Fibroblast of skin of right biceps (primary cell): Measurements from ENCODE around the gene FA2H.
"Not testable (repeated sequence)": the region's sequence is repeated elsewhere in the genome, so short reads cannot be mapped to it uniquely, and the experiment has no call there.

ENCODE experiments used
- DNase-seq: peaks from one replicate; pipeline ENCODE4 v3.0.0-alpha.2; 2013

Gene FA2H

GRCh38 chr16:74668877-74669276, 105.7 kb downstream of the FA2H start:
- DNase-seq = not testable (repeated sequence)

- DNase-seq = peak; percentile 40
Observed at GRCh38 chr16:74667255-74667700, 107.3 kb downstream of the FA2H start.

DNA sequence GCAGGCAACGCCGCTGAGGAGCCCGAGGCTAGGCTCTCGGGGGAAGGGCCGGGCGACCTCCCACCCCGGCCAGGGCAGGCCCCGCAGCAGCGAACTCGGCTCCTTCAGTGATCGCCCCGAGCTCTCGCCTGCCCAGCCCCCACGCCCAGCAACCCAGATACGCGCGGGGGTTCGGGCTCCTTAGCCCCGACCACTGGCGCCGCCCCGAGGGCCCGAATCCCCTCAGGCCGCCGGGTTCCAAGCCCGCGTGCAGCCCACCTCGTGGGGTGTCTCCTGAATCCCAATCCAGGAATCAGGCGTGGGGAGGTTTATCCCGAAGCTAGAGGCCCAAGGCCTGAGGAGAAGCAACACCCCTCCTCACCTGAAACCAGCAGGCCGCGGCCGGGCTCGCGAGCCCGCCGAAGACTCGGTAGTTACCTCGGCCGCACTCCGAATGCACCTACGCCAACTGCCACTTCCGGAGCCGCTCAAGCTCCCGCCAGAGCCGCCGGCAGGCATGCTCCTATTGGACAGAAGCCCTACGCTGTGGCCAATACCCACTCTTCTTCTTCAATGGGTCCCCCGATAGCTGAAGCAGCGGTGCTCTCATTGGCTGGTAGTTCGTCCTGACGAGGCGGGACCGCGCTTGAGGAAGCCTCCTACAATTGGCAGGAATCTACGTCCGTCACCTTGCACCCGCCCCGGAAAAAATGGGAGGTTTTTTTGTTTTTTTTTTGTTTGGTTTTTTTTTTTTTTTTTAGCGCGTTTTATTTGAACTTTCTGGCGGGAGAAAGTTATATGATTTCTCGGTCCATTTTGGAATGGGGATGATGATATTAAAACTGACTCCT, 108.0 kb downstream of the FA2H start, which contains the start of gene RFWD3:
TSS of gene RFWD3 (minus strand) at position 453 of the 830 bp plus-strand sequence. CDS start 5,428 bp downstream, outside the sequence.
- peak; percentile 99 for DNase-seq

- DNase-seq = no peak
Observed at GRCh38 chr16:74666010-74666421, 108.6 kb downstream of the FA2H start.
